Left lobe of liver (tissue), 2 donors: ENCODE measurements around the gene MBNL3. TPM values are rescaled to one million over a fixed set of nuclear protein-coding genes. Genes with fewer than 3 reads are reported as not detected.
"Not testable (repeated sequence)": the region's sequence is repeated elsewhere in the genome, so short reads cannot be mapped to it uniquely, and the experiment has no call there.

Experiments
- ATAC-seq: fragments of 200-7000 bp; cut with Tn5 transposase; one replicate; pipeline ENCODE4 v1.9.1; 2020; ENCODE audit warnings: mild to moderate bottlenecking, moderate library complexity
- DNase-seq: peaks from one replicate; pipeline ENCODE4 v3.0.0-alpha.2; 2020; ENCODE audit warnings: low spot score
- total RNA-seq: library from RNA; stranded (reverse); gene quantifications from one replicate; pipeline ENCODE4 v1.2.1, GENCODE V29; 2021
- donor health status: DM: no; HTN: no; CAD: no; lungs with moderate emphysema.
- donor health status: DM: no; HTN: yes; CAD: no.

The MBNL3 gene
- total RNA-seq, 1 donor from 2014 or later = 93.4 TPM

- DNase-seq = no peak
- ATAC-seq = no peak
Measured at GRCh38 chrX:132384301-132384700, 104.5 kb downstream of the MBNL3 start.

DNA sequence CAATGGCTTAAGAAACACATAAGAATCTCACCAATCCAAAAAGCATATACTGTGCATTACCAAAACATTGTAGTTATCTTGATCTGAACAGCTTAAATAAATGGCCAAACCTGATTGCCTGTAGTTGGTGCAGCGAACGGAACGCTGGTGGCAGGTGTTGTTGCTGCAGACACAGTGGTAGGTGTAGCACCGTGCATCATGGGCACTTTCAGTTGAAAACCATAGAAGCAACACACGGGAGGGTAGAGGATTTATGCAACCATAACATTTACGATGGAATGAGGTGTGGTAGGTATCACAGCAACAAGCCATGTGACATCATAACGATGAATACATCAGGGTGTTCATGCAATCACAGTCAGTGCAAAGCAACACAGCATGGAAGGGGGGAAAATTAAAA is 106.8 kb downstream of the MBNL3 start:
- ATAC-seq = no peak
- DNase-seq = no peak

GRCh38 chrX:132378281-132378680 is 110.6 kb downstream of the MBNL3 start:
- no peak for DNase-seq
- ATAC-seq = no peak

DNA sequence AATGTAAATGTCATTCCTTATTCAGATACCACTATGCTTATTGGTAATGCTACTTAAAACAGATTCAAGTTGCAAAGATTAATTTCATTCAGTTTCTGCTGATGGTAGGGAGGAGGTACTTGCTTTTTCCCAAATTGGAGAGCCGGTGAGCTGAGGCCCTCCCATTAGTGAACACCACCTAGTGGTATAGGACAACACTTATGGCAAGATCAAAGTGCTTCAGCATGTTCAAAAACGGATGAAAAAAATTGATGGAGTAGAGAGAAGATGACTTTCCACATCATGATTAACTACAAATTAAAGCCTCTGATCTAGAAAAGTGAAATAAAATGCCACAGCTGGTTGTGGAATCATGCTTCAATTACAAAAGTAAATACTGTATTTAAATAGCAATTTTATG is 112.9 kb downstream of the MBNL3 start:
- no peak for ATAC-seq
- DNase-seq = no peak

GRCh38 chrX:132373610-132374009 is 115.2 kb downstream of the MBNL3 start:
- peak; percentile 78 for ATAC-seq
- no peak for DNase-seq

GRCh38 chrX:132369617-132370326 is 119.1 kb downstream of the MBNL3 start:
- ATAC-seq (peak; percentile 73), DNase-seq (peak; percentile 65)

GRCh38 chrX:132367984-132368383 is 120.9 kb downstream of the MBNL3 start:
- ATAC-seq (peak; percentile 73), DNase-seq (no peak)

DNA sequence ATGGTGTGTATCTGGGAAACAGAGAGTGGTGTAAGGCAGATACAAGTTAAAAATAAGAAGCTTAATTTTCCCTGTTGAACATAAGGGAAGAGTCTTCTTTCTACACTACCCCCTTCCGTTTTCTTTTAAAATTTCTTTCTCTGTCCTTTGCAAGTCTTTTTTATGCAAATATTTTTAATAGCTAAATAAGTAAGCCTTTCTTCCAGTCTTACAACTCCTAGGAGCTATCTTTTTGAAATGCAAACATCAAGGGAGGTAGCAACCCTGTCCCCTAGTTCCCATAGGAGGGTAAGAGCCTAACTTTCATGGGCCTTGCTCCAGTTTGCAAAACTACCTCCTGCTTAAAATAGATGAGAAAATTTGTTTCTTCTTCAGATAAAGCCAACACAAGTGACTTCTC is 121.5 kb downstream of the MBNL3 start:
- ATAC-seq = no peak
- DNase-seq = no peak

DNA sequence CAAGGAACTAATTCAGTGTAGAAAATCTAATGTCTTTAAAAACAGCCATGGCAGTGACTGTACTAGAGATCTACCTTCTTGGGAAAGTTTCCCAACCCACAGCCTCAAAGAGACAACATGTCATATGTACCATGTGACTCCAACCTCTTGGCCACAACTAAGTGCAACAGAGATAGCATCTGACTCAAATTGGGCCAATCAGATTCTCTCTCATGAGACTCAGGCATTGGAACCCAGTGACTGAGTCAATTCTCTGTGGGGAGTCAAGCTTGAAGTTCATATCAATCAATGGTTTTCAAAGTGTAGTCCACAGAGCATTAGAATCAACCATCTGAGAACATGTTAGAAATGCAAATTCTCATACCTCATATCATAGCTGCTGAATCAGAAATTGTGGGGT is 123.3 kb downstream of the MBNL3 start:
- ATAC-seq = no peak
- no peak for DNase-seq

- no peak for DNase-seq
- no peak for ATAC-seq
Measured at GRCh38 chrX:132364313-132364712, 124.5 kb downstream of the MBNL3 start.

GRCh38 chrX:132353430-132353829 is 135.4 kb downstream of the MBNL3 start:
- DNase-seq (no peak), ATAC-seq (no peak)

DNA sequence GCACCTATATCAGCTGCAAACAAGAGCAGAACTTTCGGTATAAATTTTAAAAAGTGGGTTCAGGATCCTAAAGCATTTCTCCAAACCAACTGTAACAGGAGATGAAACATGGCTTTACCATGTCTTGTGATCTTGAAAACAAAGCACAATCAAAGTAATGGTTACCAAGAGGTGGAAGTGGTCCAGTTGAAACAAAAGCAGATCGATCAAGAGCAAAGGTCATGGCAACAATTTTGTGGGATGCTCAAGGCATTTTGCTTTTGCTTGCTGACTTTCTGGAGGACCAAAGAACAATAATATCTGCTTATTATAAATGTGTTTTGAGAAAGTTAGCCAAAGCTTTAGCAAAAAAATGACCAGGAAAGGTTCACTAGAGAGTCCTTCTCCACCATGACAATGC is 152.7 kb downstream of the MBNL3 start:
- no peak for ATAC-seq

GRCh38 chrX:132333351-132333750 is 155.5 kb downstream of the MBNL3 start:
- DNase-seq = no peak
- ATAC-seq = no peak

More for the DNA sequence above, 152.7 kb downstream of the MBNL3 start:
- no peak for DNase-seq

DNA sequence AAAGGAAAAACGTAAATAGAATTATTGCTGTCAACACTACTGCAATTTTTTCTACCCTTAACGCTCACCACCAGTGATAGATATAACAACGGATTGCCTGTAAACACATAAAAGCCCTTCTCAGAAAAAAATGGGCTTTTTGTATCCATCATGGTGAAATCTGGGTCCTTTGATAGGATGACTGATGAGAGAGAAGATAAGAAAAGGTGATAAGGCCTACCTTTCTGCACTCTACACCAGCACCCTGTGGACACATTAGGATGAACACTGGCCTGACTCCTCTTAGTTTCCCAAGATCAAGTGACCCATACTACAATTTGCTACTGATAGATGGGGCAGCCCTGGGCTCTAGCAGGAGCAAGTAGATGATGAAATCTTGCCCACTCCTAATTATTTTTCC is 157.3 kb downstream of the MBNL3 start:
- no peak for ATAC-seq
- DNase-seq = no peak

- no peak for ATAC-seq
Measured at GRCh38 chrX:132331000-132331399, 157.8 kb downstream of the MBNL3 start.

DNA sequence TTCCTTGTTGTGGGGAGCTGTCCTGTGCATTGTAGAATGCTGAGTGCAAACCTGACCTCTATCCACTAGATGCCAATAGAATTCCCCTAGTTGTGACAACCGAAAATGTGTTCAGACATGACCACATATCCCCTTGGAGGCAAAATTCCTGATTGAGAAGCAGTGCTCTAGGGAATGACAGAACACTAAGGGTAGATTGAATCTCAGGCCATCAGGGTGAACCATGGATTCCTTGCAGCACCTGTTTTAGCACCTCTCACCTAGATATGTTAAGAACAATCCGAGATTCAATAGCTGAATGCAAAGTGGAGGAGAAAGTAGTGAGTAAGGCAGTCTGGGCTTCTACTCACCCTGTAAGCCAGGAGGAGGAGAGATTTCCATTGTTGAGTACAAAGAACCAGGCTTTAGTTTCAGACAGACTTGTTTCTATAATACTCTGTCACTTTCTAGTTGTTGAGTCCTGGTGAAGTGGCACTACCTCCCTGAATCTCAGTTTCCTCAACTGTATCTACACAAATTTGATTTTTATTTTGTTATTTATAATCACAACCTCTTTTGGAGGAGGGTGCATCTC is 158.6 kb downstream of the MBNL3 start:
- DNase-seq (no peak), ATAC-seq (no peak)

More at GRCh38 chrX:132331000-132331399, 157.8 kb downstream of the MBNL3 start:
- no peak for DNase-seq

DNA sequence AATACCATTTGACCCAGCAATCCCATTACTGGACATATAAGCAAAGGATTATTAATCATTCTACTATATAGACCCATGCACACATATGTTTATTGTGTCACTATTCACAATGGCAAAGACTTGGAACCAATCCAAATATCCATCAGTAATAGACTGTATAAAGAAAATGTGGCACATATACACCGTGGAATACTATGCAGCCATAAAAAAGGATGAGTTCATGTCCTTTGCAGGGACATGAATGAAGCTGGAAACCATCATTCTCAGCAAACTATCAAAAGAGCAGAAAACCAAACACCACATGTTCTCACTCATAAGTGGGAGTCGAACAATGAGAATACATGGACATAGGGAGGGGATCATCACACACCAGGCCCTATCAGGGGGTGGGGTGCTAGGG is 161.9 kb downstream of the MBNL3 start:
- not testable (repeated sequence) for DNase-seq, ATAC-seq
